Measurements from ENCODE around the gene ATXN7.

- no peak for TF ChIP-seq EGR1 (IDR thresholded peaks at IDR 0.05; ENCODE audit: low read depth in 2 of 2)
- no peak for TF ChIP-seq CTCF (IDR thresholded peaks at IDR 0.05; ENCODE audit: low read depth, low read length, missing input control)
- TF ChIP-seq RAD21 (IDR thresholded peaks at IDR 0.05), result no peak
- no peak for TF ChIP-seq REST (IDR thresholded peaks at IDR 0.05)
- TF ChIP-seq TAF1 (conservative IDR thresholded peaks at IDR 0.05), result no peak
- TF ChIP-seq JUND (IDR thresholded peaks at IDR 0.05), result no peak
- TF ChIP-seq ATF3 (IDR thresholded peaks at IDR 0.05), result no peak
- no peak for TF ChIP-seq YY1 (IDR thresholded peaks at IDR 0.05)
- no peak for TF ChIP-seq ZBTB33 (IDR thresholded peaks at IDR 0.05)
Observed at GRCh38 chr3:63905731-63906620, 42.3 kb downstream of the ATXN7 start.

All from liver (tissue), 3 donors.